Ecto neural progenitor cell (in vitro differentiated cells): ENCODE measurements around the gene POFUT2.

ENCODE experiments used
- DNase-seq: peaks from one replicate; pipeline ENCODE4 v3.0.0-alpha.2; 2018; ENCODE audit warnings: low spot score

POFUT2 gene

GRCh38 chr21:45248893-45249381 lies 38.8 kb downstream of the POFUT2 start:
- peak; percentile 54 for DNase-seq

GRCh38 chr21:45248301-45248892 lies 39.3 kb downstream of the POFUT2 start:
- peak; percentile 22 for DNase-seq

GRCh38 chr21:45246386-45247320 lies 41.0 kb downstream of the POFUT2 start:
- DNase-seq: peak; percentile 32

DNA sequence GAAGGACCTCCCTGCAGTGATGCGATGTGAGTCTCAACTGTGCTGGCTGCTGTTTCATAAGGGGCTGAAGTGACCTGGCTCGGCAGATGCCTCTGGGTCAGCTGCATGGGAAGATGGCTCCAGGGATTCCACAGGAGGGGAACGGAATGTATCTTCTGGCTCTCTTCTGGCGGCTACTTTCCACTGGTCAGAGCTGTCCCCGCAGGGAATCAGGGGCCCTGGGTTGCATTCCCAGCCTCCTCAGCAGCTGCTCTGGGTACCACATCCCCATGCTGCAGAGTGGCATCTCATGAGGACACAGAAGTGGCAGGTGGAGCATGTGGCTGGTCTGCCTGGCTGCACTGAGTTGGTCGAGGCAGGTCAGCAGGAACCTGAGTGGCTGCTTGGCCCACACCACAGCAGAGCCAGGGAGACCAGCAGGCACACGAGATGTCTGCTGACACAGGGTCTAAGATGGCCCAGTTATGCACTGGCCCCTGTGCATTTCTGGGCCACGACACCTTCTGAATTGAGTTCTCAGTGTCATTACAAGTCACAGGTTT lies 42.8 kb downstream of the POFUT2 start:
- DNase-seq: peak; percentile 40

- no peak for DNase-seq
Measured at GRCh38 chr21:45243603-45244002, 44.1 kb downstream of the POFUT2 start.

GRCh38 chr21:45241357-45241756 lies 46.3 kb downstream of the POFUT2 start:
- DNase-seq: no peak

- no peak for DNase-seq
Measured at GRCh38 chr21:45237401-45237800, 50.3 kb downstream of the POFUT2 start.

DNA sequence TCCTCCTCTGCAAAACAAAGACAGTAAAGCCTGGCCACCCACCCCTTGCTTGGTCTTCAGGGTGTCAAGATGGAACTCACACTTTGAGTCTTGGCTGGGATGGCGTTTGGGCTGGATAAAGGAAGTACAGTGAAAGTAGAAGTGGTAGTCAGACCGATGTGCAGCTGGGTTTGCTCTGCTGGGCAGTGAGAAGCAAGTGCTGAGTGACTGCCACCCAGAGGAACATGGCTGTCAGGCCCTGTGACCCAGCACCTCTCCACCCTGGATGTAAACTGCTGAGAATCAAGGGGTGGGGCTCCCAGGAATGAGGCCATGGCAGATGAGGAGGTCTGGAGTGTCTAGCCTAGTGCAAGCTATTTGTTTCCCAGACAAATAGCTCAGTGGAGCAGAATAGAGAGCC lies 51.2 kb downstream of the POFUT2 start:
- DNase-seq: no peak

DNA sequence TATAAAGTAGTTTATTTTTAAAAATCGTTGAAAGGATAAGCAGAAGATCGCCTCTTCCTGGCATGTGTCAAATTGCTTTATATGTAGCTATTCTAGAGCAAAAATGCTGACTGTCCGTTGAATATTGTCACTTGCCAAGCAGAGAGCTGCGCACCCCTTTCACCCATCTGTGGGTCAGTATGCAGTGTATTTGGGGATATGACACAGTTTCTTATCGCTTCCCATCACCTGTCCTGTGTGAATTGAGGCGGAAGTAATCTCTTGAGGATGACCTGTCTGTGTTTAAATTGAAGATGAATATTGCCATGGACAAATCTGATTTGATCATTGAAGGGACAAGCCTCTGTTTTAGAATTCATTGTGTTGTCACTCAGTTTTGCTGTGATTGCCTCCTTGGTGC lies 52.2 kb downstream of the POFUT2 start:
- no peak for DNase-seq

DNA sequence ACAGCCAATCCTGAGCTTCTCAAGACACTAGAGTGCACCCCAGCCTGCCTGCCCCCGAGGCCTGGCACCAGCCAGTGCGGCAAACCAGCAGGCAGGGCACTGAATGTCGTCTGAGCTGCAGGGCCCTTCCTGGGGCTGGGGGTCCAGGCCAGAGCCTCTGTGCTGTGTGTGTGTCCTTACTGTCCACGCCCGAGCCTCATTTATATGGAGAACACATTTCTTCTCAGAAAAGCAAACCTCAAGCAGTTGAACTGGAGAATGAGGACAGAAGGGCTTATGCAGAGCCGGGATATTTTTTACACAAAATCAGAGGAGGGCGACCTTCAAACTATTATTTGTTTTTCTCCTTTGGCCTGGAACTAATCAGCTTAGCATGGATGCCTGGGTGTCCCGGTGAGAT lies 52.7 kb downstream of the POFUT2 start:
- DNase-seq: no peak

DNA sequence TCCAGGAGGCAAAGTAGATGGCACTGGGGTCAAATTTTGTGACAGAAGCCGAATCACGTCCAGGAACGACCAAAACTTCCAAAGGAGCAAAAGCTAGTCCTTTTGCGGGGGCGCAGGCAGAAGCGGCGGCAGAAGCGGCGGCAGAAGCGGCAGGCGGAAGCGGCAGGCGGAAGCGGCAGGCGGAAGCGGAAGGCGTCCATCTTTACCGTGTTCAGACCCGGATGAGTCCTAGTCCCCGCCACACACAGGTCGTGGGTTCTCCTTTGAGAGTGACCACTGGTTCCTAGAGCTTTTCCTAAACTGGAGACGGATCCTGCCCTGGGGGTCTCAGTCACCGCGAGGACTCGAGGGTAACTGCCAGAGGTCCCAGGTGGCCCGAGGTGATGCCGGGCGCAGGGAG lies 53.6 kb downstream of the POFUT2 start:
- no peak for DNase-seq

GRCh38 chr21:45231705-45232104 lies 56.0 kb downstream of the POFUT2 start:
- no peak for DNase-seq

- no peak for DNase-seq
Measured at GRCh38 chr21:45228656-45229240, 58.9 kb downstream of the POFUT2 start.

- DNase-seq: no peak
Measured at GRCh38 chr21:45228171-45228641, 59.5 kb downstream of the POFUT2 start.

- DNase-seq: no peak
Measured at GRCh38 chr21:45227735-45228134, 60.0 kb downstream of the POFUT2 start.

GRCh38 chr21:45226540-45227326 lies 61.0 kb downstream of the POFUT2 start:
- DNase-seq: no peak

DNA sequence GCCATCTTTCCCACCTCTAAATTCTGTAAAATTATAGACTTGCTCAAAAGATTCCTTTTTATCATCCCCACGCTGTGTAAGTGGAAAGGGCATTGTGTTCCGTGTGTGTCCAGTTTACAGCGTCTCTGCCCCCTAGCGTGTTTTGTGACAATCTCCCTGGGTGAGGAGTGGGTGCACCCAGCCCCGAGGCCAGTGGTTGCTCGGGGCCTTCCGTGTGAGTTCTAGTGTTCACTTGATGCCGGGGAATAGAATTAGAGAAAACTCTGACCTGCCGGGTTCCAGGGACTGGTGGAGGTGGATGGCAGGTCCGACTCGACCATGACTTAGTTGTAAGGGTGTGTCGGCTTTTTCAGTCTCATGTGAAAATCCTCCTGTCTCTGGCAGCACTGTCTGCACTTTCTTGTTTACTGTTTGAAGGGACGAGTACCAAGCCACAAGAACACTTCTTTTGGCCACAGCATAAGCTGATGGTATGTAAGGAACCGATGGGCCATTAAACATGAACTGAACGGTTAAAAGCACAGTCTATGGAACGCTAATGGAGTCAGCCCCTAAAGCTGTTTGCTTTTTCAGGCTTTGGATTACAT lies 61.9 kb downstream of the POFUT2 start:
- DNase-seq: no peak

GRCh38 chr21:45225041-45225740 lies 62.5 kb downstream of the POFUT2 start:
- DNase-seq: no peak

DNA sequence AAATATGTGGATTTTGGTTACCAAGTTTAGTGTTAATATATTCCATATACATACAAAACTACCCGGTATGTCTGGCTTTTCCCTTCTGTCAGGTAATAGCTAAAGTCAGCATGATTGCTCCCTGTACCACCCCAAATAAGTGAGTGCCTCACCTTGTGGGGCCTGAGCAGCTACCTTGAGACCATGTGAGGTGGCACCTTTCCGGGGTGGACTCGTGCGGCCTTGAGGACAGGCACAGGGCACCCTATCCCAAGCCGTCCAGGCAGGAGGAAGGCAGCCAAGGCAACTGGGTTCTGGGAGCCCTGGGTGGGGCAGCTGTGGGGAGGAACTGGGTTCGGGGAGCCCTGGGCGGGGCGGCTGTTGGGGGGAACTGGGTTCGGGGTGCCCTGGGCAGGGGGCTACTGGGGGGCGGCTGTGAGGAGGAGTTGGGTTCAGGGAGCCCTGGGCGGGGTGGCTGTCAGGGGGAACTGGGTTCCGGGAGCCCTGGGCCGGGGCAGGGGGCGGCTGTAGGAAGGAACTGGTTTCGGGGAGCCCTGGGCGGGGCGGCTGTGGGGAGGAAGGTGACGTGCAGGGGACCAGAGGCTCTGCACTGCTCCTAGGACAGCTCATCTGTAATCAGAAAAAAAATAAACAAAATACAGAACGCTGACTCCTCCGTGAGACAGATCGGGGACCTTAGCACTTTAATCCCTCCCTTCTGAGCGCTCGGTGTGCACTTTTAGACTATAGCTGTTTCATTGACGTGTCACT lies 63.3 kb downstream of the POFUT2 start:
- DNase-seq: peak; percentile 51
